SK-N-SH (cell line): ENCODE measurements around the gene E2F4.

ENCODE experiments used
- EP300 ChIP-seq, 2 experiments: IDR thresholded peaks; 2 replicates each; pipeline versions ENCODE4 v1.4.0 to v1.6.1; 2012; ENCODE audit warnings: borderline replicate concordance in 1 of 2, low read depth in 1 of 2, low read length in 1 of 2
- FOXJ3 ChIP-seq: sonication (generic); formaldehyde crosslinking; IDR thresholded peaks from 2 replicates; pipeline ENCODE4 v1.5.1; 2020; ENCODE audit warnings: mild to moderate bottlenecking, missing genetic modification reagents
- NFIC ChIP-seq: IDR thresholded peaks from 2 replicates; pipeline ENCODE4 v1.4.0; 2012; ENCODE audit warnings: borderline replicate concordance
- POLR2AphosphoS5 ChIP-seq: IDR thresholded peaks from 2 replicates; pipeline ENCODE4 v1.6.1; 2012; ENCODE audit warnings: low read depth, low read length
- RFX5 ChIP-seq: IDR thresholded peaks from 2 replicates; pipeline ENCODE4 v1.6.1; 2012; ENCODE audit warnings: mild to moderate bottlenecking, improper control_type of control experiment, low read length
- TAF1 ChIP-seq: IDR thresholded peaks from 2 replicates; pipeline ENCODE4 v1.6.1; 2012; ENCODE audit warnings: low read depth, mild to moderate bottlenecking, low read length, moderate library complexity, borderline replicate concordance
- TF ChIP-seq, protein P1 (sequence below): fragments of 200-600 bp; sonication (generic); IDR thresholded peaks from 2 replicates; pipeline ENCODE4 v1.6.1; 2017; ENCODE audit warnings: antibody characterized with exemption, mild to moderate bottlenecking, moderate library complexity
- TF ChIP-seq, protein P2 (sequence below): IDR thresholded peaks from 2 replicates; pipeline ENCODE4 v1.6.1; 2012; ENCODE audit warnings: mild to moderate bottlenecking, low read depth, low read length, moderate library complexity
- TF ChIP-seq, protein P3 (sequence below): IDR thresholded peaks from 2 replicates; pipeline ENCODE4; 2012
- TF ChIP-seq, protein P4 (sequence below): IDR thresholded peaks from 2 replicates; pipeline ENCODE4 v1.4.0; 2012; ENCODE audit warnings: low read depth, borderline replicate concordance

DNA sequence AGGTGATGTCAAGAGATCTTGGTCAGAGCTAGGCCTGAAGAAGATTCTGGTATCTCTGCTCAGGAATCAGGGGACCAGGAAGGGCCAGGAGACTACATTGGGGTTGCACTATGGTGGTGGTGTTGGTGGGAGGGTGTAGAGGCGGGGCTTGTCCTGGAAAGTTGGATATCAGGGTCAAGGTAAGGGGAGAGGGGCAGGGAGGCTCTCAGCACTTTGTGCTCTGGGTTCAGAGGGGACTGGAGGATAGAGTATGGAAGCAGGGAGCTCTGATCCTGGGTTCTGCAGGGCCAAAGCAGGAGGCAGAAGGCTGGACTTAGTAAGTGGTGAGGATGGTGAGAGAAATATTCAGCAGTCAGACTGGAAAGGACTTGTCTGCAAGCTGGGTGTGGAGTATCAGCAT lies 18.6 kb upstream of the E2F4 start:
- TF ChIP-seq, protein P1, sequence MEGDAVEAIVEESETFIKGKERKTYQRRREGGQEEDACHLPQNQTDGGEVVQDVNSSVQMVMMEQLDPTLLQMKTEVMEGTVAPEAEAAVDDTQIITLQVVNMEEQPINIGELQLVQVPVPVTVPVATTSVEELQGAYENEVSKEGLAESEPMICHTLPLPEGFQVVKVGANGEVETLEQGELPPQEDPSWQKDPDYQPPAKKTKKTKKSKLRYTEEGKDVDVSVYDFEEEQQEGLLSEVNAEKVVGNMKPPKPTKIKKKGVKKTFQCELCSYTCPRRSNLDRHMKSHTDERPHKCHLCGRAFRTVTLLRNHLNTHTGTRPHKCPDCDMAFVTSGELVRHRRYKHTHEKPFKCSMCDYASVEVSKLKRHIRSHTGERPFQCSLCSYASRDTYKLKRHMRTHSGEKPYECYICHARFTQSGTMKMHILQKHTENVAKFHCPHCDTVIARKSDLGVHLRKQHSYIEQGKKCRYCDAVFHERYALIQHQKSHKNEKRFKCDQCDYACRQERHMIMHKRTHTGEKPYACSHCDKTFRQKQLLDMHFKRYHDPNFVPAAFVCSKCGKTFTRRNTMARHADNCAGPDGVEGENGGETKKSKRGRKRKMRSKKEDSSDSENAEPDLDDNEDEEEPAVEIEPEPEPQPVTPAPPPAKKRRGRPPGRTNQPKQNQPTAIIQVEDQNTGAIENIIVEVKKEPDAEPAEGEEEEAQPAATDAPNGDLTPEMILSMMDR: no peak
- no peak for TF ChIP-seq TAF1
- TF ChIP-seq NFIC: no peak
- TF ChIP-seq EP300 (IDR thresholded peaks at IDR 0.05; ENCODE audit: borderline replicate concordance in 1 of 2, low read depth in 1 of 2, low read length in 1 of 2): no peak
- TF ChIP-seq, protein P2, sequence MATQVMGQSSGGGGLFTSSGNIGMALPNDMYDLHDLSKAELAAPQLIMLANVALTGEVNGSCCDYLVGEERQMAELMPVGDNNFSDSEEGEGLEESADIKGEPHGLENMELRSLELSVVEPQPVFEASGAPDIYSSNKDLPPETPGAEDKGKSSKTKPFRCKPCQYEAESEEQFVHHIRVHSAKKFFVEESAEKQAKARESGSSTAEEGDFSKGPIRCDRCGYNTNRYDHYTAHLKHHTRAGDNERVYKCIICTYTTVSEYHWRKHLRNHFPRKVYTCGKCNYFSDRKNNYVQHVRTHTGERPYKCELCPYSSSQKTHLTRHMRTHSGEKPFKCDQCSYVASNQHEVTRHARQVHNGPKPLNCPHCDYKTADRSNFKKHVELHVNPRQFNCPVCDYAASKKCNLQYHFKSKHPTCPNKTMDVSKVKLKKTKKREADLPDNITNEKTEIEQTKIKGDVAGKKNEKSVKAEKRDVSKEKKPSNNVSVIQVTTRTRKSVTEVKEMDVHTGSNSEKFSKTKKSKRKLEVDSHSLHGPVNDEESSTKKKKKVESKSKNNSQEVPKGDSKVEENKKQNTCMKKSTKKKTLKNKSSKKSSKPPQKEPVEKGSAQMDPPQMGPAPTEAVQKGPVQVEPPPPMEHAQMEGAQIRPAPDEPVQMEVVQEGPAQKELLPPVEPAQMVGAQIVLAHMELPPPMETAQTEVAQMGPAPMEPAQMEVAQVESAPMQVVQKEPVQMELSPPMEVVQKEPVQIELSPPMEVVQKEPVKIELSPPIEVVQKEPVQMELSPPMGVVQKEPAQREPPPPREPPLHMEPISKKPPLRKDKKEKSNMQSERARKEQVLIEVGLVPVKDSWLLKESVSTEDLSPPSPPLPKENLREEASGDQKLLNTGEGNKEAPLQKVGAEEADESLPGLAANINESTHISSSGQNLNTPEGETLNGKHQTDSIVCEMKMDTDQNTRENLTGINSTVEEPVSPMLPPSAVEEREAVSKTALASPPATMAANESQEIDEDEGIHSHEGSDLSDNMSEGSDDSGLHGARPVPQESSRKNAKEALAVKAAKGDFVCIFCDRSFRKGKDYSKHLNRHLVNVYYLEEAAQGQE: no peak
- TF ChIP-seq, protein P3, sequence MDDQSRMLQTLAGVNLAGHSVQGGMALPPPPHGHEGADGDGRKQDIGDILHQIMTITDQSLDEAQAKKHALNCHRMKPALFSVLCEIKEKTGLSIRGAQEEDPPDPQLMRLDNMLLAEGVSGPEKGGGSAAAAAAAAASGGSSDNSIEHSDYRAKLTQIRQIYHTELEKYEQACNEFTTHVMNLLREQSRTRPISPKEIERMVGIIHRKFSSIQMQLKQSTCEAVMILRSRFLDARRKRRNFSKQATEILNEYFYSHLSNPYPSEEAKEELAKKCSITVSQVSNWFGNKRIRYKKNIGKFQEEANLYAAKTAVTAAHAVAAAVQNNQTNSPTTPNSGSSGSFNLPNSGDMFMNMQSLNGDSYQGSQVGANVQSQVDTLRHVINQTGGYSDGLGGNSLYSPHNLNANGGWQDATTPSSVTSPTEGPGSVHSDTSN: no peak
- no peak for TF ChIP-seq FOXJ3 (CRISPR knock-in tag)
- TF ChIP-seq POLR2AphosphoS5: no peak
- TF ChIP-seq, protein P4, sequence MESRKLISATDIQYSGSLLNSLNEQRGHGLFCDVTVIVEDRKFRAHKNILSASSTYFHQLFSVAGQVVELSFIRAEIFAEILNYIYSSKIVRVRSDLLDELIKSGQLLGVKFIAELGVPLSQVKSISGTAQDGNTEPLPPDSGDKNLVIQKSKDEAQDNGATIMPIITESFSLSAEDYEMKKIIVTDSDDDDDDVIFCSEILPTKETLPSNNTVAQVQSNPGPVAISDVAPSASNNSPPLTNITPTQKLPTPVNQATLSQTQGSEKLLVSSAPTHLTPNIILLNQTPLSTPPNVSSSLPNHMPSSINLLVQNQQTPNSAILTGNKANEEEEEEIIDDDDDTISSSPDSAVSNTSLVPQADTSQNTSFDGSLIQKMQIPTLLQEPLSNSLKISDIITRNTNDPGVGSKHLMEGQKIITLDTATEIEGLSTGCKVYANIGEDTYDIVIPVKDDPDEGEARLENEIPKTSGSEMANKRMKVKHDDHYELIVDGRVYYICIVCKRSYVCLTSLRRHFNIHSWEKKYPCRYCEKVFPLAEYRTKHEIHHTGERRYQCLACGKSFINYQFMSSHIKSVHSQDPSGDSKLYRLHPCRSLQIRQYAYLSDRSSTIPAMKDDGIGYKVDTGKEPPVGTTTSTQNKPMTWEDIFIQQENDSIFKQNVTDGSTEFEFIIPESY: no peak
- no peak for TF ChIP-seq RFX5
